Fibroblast of lung (primary cell): ENCODE results near the gene PGR. TPM values are rescaled to one million over a fixed set of nuclear protein-coding genes. Genes with fewer than 3 reads are reported as not detected.

ENCODE experiments used
- DNase-seq, 2 donors: peaks; one replicate each; pipeline versions ENCODE4 v3.0.0 to v3.0.0-alpha.2; 2010; ENCODE audit warnings: low read depth in 2 of 2
- H2AFZ ChIP-seq: 2 replicates; pipeline ENCODE4 v1.5.1; 2012; ENCODE audit warnings: low read length, control low read depth, inconsistent platforms
- H3K27ac ChIP-seq: 2 replicates; pipeline ENCODE4 v1.5.1; 2011; ENCODE audit warnings: low read length, control low read depth; ENCODE audit not compliant: insufficient read depth
- H3K27me3 ChIP-seq: 2 replicates; pipeline ENCODE4 v1.5.1; 2011; ENCODE audit warnings: mild to moderate bottlenecking, low read length; ENCODE audit not compliant: control insufficient read depth, insufficient read depth
- H3K36me3 ChIP-seq: 2 replicates; pipeline ENCODE4 v1.5.1; 2011; ENCODE audit warnings: low read length; ENCODE audit not compliant: control insufficient read depth, insufficient read depth
- H3K4me1 ChIP-seq: 2 replicates; pipeline ENCODE4 v1.5.1; 2011; ENCODE audit warnings: low read length; ENCODE audit not compliant: control insufficient read depth, insufficient read depth; ENCODE audit errors: extremely low read depth
- H3K4me2 ChIP-seq: 2 replicates; pipeline ENCODE4 v1.5.1; 2011; ENCODE audit warnings: low read length, control low read depth; ENCODE audit not compliant: insufficient read depth; ENCODE audit errors: extremely low read depth
- H3K4me3 ChIP-seq, 4 experiments: fragments of 200-600 bp in 1 of 4; sonication (generic) in 1 of 4; replicated peaks in 1 of 4; 2 replicates each; pipeline ENCODE4 v1.5.1; 2011 to 2016; ENCODE audit warnings: low read length in 4 of 4, low read depth in 3 of 4, mild to moderate bottlenecking in 3 of 4, control low read depth in 2 of 4, inconsistent platforms in 1 of 4, mixed read lengths in 1 of 4; ENCODE audit not compliant: insufficient read depth in 1 of 4; ENCODE audit errors: control extremely low read depth in 1 of 4
- H3K79me2 ChIP-seq: 2 replicates; pipeline ENCODE4 v1.5.1; 2012; ENCODE audit warnings: mild to moderate bottlenecking, low read length, inconsistent platforms; ENCODE audit not compliant: control insufficient read depth, insufficient read depth
- H3K9ac ChIP-seq: 2 replicates; pipeline ENCODE4 v1.5.1; 2011; ENCODE audit warnings: mild to moderate bottlenecking, low read length, control low read depth; ENCODE audit not compliant: insufficient read depth
- H3K9me3 ChIP-seq: 2 replicates; pipeline ENCODE4 v1.5.1; 2012; ENCODE audit warnings: low read depth, low read length; ENCODE audit not compliant: control insufficient read depth, insufficient read depth
- H4K20me1 ChIP-seq: 2 replicates; pipeline ENCODE4 v1.5.1; 2011; ENCODE audit warnings: low read length; ENCODE audit not compliant: control insufficient read depth, insufficient read depth; ENCODE audit errors: extremely low read depth
- CTCF ChIP-seq, 2 donors: IDR thresholded peaks in 1 of 2; conservative IDR thresholded peaks in 1 of 2; 1 replicate in 1 of 2; 2 replicates in 1 of 2; pipeline ENCODE4 v1.5.1; 2011 to 2012; ENCODE audit warnings: low read length in 2 of 2, control low read depth in 1 of 2, inconsistent platforms in 1 of 2, low read depth in 1 of 2, mild to moderate bottlenecking in 1 of 2
- EZH2 ChIP-seq: IDR thresholded peaks from 2 replicates; pipeline ENCODE4 v1.5.1; 2012; ENCODE audit warnings: low read length, control low read depth, mild to moderate bottlenecking; ENCODE audit errors: missing control alignments
- polyA plus RNA-seq, 2 donors: library from polyadenylated mRNA; depleted of rRNA in 1 of 2; stranded (reverse) in 1 of 2; unstranded in 1 of 2; fragments of >200 nt; gene quantifications; 2 replicates each; pipeline ENCODE4 v1.2.1, GENCODE V29; 2011 to 2012; ENCODE audit warnings: missing spikeins in 1 of 2
- total RNA-seq: library from RNA; depleted of rRNA; stranded (reverse); fragments of >200 nt; gene quantifications from 2 replicates; pipeline ENCODE4 v1.2.1, GENCODE V29; 2014

Gene PGR
- total and polyA plus RNA-seq, 2 donors (not counting 1 experiment from before 2014, with no cell fraction given), result 0.19 to 2.0 TPM

GRCh38 chr11:101034076-101034475 lies 95.5 kb downstream of the PGR start:
- Histone ChIP-seq H3K4me1 (no peaks in the 10 kb centered on the region), H3K27me3 (no peaks in the 10 kb centered on the region), H2AFZ (peak overlapping the region; percentile 21), H3K36me3 (no peaks in the 10 kb centered on the region), H3K79me2 (no peaks in the 10 kb centered on the region), H3K9me3 (no peaks in the 10 kb centered on the region), H3K4me3 (no peak overlapping the region), H4K20me1 (no peaks in the 10 kb centered on the region), H3K4me2 (no peak overlapping the region), H3K9ac (no peak overlapping the region), H3K27ac (no peak overlapping the region)
- DNase-seq, result peak; percentile 1 to 74
- TF ChIP-seq CTCF (conservative IDR thresholded peaks at IDR 0.05 in 1 of 2, IDR thresholded peaks at IDR 0.05 in 1 of 2; ENCODE audit: low read depth in 1 of 2, low read length in 2 of 2) (no peak), EZH2 (no peak)

DNA sequence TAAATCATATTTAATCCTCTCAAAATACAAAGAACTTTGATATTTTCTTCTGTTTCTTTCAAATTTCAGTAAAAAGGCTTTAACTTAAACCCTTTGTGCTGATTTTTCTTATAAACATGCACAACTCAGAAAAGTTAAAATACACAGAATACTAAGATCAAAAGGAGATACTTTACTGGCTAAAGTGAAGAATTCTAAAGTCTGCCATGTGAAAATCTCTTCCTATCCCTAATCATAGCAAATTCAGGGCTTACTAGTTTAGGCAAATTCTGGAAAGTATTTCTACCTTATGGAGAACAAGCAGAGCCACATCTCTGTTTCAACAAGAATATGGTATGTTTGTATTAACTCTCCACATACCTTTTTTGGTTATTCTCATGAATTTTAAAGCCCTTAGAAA lies 96.6 kb downstream of the PGR start:
- no peak for DNase-seq
- H3K9me3 ChIP-seq, result no peaks in the 10 kb centered on the region
- H2AFZ ChIP-seq, result no peak overlapping the region
- H3K9ac ChIP-seq, result no peak overlapping the region
- no peaks in the 10 kb centered on the region for H3K27me3 ChIP-seq
- H3K4me3 ChIP-seq, result no peak overlapping the region
- H3K27ac ChIP-seq, result no peak overlapping the region
- TF ChIP-seq EZH2 (no peak), CTCF (conservative IDR thresholded peaks at IDR 0.05 in 1 of 2, IDR thresholded peaks at IDR 0.05 in 1 of 2; ENCODE audit: low read depth in 1 of 2, low read length in 2 of 2) (no peak)
- H3K4me2 ChIP-seq, result no peak overlapping the region
- no peaks in the 10 kb centered on the region for H3K79me2 ChIP-seq
- H3K4me1 ChIP-seq, result no peaks in the 10 kb centered on the region
- no peaks in the 10 kb centered on the region for H3K36me3 ChIP-seq
- no peaks in the 10 kb centered on the region for H4K20me1 ChIP-seq

GRCh38 chr11:101031713-101032112 lies 97.9 kb downstream of the PGR start:
- H2AFZ ChIP-seq, result no peak overlapping the region
- no peaks in the 10 kb centered on the region for H3K36me3 ChIP-seq
- H3K79me2 ChIP-seq, result no peaks in the 10 kb centered on the region
- TF ChIP-seq EZH2, result no peak
- TF ChIP-seq CTCF (conservative IDR thresholded peaks at IDR 0.05 in 1 of 2, IDR thresholded peaks at IDR 0.05 in 1 of 2; ENCODE audit: low read depth in 1 of 2, low read length in 2 of 2), result no peak
- H4K20me1 ChIP-seq, result no peaks in the 10 kb centered on the region
- H3K27me3 ChIP-seq, result no peaks in the 10 kb centered on the region
- no peaks in the 10 kb centered on the region for H3K9me3 ChIP-seq
- no peak overlapping the region for H3K4me3 ChIP-seq
- DNase-seq, result no peak
- no peak overlapping the region for H3K4me2 ChIP-seq
- no peak overlapping the region for H3K9ac ChIP-seq
- no peak overlapping the region for H3K27ac ChIP-seq
- H3K4me1 ChIP-seq, result no peaks in the 10 kb centered on the region
